ENCODE results near the gene DGKH.

DGKH gene

DNA sequence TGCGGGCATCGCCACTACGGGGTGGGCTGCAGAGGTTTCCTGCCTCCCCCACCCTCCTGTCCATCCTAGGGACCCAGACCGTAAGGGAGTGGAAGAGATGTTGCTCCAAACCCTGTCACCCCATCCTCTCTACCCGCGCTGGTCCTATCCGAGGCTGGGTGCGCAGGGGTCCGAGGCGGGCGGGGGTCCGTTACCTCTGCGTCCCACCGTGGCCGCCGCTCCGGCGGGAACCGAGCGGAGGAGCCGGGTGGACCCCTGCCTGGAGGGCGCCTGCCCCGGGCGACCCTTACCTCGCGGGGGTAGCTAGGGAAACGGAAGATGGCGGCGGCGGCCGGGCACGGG, at the start of gene DGKH:
DGKH (plus strand) TSS at position 307 of the 342 bp plus-strand sequence. CDS start 126 bp downstream, outside the sequence.
- no peak for DNase-seq (ENCODE audit: low read depth)
- peak within 1 kb of the TSS; percentile 85 for H3K4me3 ChIP-seq (ENCODE audit: low read length)
- TF ChIP-seq, protein P1, sequence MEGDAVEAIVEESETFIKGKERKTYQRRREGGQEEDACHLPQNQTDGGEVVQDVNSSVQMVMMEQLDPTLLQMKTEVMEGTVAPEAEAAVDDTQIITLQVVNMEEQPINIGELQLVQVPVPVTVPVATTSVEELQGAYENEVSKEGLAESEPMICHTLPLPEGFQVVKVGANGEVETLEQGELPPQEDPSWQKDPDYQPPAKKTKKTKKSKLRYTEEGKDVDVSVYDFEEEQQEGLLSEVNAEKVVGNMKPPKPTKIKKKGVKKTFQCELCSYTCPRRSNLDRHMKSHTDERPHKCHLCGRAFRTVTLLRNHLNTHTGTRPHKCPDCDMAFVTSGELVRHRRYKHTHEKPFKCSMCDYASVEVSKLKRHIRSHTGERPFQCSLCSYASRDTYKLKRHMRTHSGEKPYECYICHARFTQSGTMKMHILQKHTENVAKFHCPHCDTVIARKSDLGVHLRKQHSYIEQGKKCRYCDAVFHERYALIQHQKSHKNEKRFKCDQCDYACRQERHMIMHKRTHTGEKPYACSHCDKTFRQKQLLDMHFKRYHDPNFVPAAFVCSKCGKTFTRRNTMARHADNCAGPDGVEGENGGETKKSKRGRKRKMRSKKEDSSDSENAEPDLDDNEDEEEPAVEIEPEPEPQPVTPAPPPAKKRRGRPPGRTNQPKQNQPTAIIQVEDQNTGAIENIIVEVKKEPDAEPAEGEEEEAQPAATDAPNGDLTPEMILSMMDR (conservative IDR thresholded peaks at IDR 0.05; ENCODE audit: low read length) = no peak

DNA sequence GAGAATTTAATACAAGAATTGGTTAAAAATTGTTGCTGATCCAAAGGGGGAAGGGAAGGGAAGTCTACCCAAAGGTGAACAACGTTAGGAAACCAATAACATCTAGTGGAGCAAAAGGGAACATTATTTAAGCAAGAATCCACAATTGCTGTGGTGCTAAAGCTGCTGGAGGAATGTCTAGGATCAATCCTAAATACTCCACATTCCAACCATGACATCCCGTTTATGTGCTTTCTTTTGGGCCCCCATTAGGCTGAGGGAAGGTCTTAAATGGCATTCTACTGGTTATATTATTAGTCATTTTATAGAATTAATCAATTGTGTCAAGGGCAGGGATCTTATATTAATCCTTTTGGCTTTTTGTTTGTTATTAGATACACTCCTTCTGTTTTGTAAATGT, 47.6 kb upstream of the DGKH start:
- TF ChIP-seq, protein P1 (conservative IDR thresholded peaks at IDR 0.05; ENCODE audit: low read length) = no peak
- DNase-seq (ENCODE audit: low read depth) = peak; percentile 8
- no peak overlapping the region for H3K4me3 ChIP-seq (ENCODE audit: low read length)

GRCh38 chr13:42001580-42001979, 46.9 kb upstream of the DGKH start:
- peak; percentile 75 for DNase-seq (ENCODE audit: low read depth)
- H3K4me3 ChIP-seq (ENCODE audit: low read length) = no peak overlapping the region
- TF ChIP-seq, protein P1 (conservative IDR thresholded peaks at IDR 0.05; ENCODE audit: low read length) = no peak

- DNase-seq (ENCODE audit: low read depth) = no peak
- TF ChIP-seq, protein P1 (conservative IDR thresholded peaks at IDR 0.05; ENCODE audit: low read length) = no peak
- H3K4me3 ChIP-seq (ENCODE audit: low read length) = no peak overlapping the region
Observed at GRCh38 chr13:42002066-42002465, 46.4 kb upstream of the DGKH start.

GRCh38 chr13:42007844-42008243, 40.6 kb upstream of the DGKH start:
- TF ChIP-seq, protein P1 (conservative IDR thresholded peaks at IDR 0.05; ENCODE audit: low read length) = no peak
- no peak overlapping the region for H3K4me3 ChIP-seq (ENCODE audit: low read length)
- peak; percentile 33 for DNase-seq (ENCODE audit: low read depth)

- TF ChIP-seq, protein P1 (conservative IDR thresholded peaks at IDR 0.05; ENCODE audit: low read length) = no peak
- no peak overlapping the region for H3K4me3 ChIP-seq (ENCODE audit: low read length)
- no peak for DNase-seq (ENCODE audit: low read depth)
Observed at GRCh38 chr13:42009057-42009456, 39.4 kb upstream of the DGKH start.

GRCh38 chr13:42011601-42012350, 36.7 kb upstream of the DGKH start:
- DNase-seq (ENCODE audit: low read depth) = no peak
- H3K4me3 ChIP-seq (ENCODE audit: low read length) = no peak overlapping the region
- TF ChIP-seq, protein P1 (conservative IDR thresholded peaks at IDR 0.05; ENCODE audit: low read length) = no peak
